Stromal cell of bone marrow (primary cell): ENCODE measurements around the gene EFCAB10.
"Not testable (repeated sequence)": the region's sequence is repeated elsewhere in the genome, so short reads cannot be mapped to it uniquely, and the experiment has no call there.

Experiments used
- DNase-seq: peaks from one replicate; pipeline ENCODE4 v3.0.0-alpha.2; 2012; ENCODE audit warnings: low read depth

EFCAB10 gene

DNA sequence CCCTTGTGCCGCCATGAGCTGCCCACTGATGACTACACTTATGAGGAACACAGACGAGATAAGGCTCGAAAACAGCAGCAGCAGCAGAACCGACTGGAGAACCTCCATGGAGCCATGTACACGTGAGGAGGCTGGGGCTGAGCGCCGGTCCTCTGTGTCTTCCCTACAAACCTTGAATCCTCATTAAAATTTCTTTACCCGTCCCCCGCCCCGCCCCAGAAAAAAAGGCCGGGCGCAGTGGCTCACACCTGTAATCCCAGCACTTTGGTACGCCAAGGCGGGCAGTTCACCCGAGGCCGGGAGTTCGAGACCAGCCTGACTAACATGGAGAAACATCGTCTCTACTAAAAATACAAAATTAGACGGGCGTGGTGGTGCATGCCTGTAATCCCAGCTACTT is 50.7 kb downstream of the EFCAB10 start:
- no peak for DNase-seq

GRCh38 chr7:105530126-105530525 is 51.2 kb downstream of the EFCAB10 start:
- no peak for DNase-seq

- not testable (repeated sequence) for DNase-seq
Measured at GRCh38 chr7:105527737-105528136, 53.6 kb downstream of the EFCAB10 start.

- no peak for DNase-seq
Measured at GRCh38 chr7:105524840-105525239, 56.5 kb downstream of the EFCAB10 start.

DNA sequence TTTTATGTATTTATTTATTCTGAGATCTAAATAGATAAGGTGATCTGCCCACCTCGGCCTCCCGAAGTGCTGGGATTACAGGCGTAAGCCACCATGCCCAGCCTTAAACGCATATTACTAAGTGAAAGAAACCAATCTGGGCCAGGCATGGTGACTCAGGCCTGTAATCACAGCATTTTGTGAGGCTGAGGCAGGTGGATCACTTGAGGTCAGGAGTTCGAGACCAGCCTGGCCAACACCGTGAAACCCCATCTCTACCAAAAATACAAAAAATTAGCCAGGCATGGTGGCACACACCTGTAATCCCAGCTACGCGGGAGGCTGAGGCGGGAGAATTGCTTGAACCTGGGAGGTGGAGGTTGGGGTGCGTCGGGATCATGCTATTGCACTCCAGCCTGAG is 56.9 kb downstream of the EFCAB10 start:
- not testable (repeated sequence) for DNase-seq

DNA sequence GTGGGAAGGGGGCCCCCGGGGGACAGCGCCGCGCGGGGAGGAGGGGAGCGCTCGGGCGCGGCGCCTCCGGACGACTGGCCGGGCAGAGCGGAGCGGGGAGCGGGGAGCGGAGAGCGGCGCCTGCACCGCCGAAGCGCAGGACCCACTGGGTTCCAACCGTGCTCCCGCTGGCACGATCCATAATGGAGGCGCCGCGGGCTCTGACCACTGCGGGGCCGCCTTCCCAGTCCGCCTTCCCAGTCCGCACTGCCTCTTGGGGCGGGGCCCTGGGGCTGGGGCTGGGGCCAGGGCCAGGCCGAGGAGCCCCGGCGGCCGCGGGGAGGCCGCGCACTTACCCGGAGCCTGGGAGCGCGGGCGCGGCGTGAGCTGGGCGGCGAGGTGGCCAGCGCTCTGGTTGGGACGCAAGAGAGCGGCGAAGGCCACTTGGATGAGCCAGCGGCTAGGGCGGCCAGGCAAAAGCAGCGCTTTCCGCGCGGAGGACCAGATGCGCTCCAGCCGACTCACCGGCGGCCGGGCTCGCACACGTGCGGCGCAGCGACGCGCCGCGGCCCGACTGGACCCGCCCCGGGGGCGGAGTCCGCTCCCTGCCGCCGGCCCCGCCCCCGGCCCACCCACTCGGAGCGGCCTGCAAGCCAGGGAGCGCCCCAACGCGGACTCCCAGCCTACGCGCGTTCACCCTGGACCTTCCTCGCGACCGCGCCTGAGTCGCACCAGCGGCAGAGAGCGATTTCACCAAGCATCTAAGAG is 59.4 kb downstream of the EFCAB10 start, which contains the start of gene PUS7:
Gene PUS7, minus strand, starts transcription at position 555 of the 747 bp plus-strand sequence. CDS start 13,759 bp downstream, outside the sequence.
- peak; percentile 82 for DNase-seq

GRCh38 chr7:105521027-105521716 is 60.1 kb downstream of the EFCAB10 start:
- no peak for DNase-seq

DNA sequence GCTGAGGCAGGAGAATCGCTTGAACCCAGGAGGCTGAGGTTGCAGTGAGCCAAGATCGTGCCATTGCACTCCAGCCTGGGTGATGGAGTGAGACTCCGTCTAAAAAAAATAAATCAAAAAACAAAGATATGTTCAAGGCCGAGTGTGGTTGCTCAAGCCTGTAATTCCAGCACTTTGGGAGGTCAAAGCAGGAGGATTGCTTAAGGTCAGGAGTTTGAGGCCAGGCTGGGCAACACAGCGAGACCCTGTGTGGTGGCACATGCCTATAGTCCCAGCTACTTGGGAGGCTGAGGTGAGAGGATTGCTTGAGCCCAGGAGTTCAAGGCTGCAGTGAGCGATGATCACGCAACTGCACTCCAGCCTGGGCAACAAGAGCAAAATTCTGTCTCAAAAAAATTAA is 60.7 kb downstream of the EFCAB10 start:
- DNase-seq: not testable (repeated sequence)

DNA sequence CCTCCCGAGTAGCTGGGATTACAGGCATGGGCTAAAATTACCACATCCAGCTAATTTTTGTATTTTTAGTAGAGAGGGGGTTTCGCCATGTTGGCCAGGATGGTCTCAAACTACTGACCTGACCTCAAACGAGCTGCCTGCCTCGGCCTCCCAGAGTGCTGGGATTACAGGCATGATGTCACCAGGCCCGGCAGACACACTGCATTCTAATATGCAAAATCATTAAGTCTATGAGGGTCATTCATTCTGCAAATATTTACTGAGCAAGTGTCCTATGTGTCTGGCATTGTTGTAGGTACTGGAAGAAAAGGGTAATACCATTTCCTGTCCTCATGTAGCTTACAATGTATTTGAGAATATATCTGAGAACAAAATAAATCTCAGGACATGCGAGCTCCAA is 61.9 kb downstream of the EFCAB10 start:
- DNase-seq: no peak

- not testable (repeated sequence) for DNase-seq
Measured at GRCh38 chr7:105515610-105516009, 65.7 kb downstream of the EFCAB10 start.
